ENCODE results near the gene MRGPRD.

Gene MRGPRD

GRCh38 chr11:68959465-68960293 is 21.1 kb downstream of the MRGPRD start:
- H3K27ac Mint-ChIP-seq, result no peak overlapping the region
- H3K27me3 Mint-ChIP-seq, result peaks cover 21% of the 10 kb centered on the region
- peaks cover 6% of the 10 kb centered on the region for H3K9me3 Mint-ChIP-seq
- peaks cover 4% of the 10 kb centered on the region for H3K36me3 Mint-ChIP-seq
- CTCF ChIA-PET, result no interaction called here
- H3K4me1 Mint-ChIP-seq, result peaks cover 14% of the 10 kb centered on the region
- no peak overlapping the region for H3K4me3 Mint-ChIP-seq
- no peak for DNase-seq

GRCh38 chr11:68958211-68958610 is 22.6 kb downstream of the MRGPRD start:
- H3K9me3 Mint-ChIP-seq, result peaks cover 6% of the 10 kb centered on the region
- no peak for DNase-seq
- H3K27me3 Mint-ChIP-seq, result peaks cover 30% of the 10 kb centered on the region
- H3K4me3 Mint-ChIP-seq, result no peak overlapping the region
- H3K27ac Mint-ChIP-seq, result no peak overlapping the region
- CTCF ChIA-PET, result no interaction called here
- peaks cover 2% of the 10 kb centered on the region for H3K36me3 Mint-ChIP-seq
- H3K4me1 Mint-ChIP-seq, result peaks cover 12% of the 10 kb centered on the region

- CTCF ChIA-PET, result no interaction called here
- H3K27ac Mint-ChIP-seq, result no peak overlapping the region
- H3K4me3 Mint-ChIP-seq, result no peak overlapping the region
These were observed 24.1 kb downstream of the MRGPRD start for GRCh38 chr11:68956547-68957254.

GRCh38 chr11:68956142-68956541 is 24.6 kb downstream of the MRGPRD start:
- peaks cover 4% of the 10 kb centered on the region for H3K4me1 Mint-ChIP-seq
- peaks cover 24% of the 10 kb centered on the region for H3K27me3 Mint-ChIP-seq
- H3K9me3 Mint-ChIP-seq, result no peaks in the 10 kb centered on the region
- H3K27ac Mint-ChIP-seq, result no peak overlapping the region
- DNase-seq, result peak; percentile 28
- H3K36me3 Mint-ChIP-seq, result no peaks in the 10 kb centered on the region
- CTCF ChIA-PET, result interaction anchor here (2.2 kb wide), 1 partner anchor 132 kb away, joined by 4 read pairs; no protein-coding TSS in a partner anchor
- no peak overlapping the region for H3K4me3 Mint-ChIP-seq

More at GRCh38 chr11:68956547-68957254, 24.1 kb downstream of the MRGPRD start:
- no peak for DNase-seq
- Mint-ChIP-seq H3K4me1 (peaks cover 4% of the 10 kb centered on the region), H3K27me3 (peaks cover 30% of the 10 kb centered on the region), H3K9me3 (no peaks in the 10 kb centered on the region), H3K36me3 (no peaks in the 10 kb centered on the region)

GRCh38 chr11:68955607-68955958 is 25.2 kb downstream of the MRGPRD start:
- Mint-ChIP-seq H3K27me3 (peaks cover 24% of the 10 kb centered on the region), H3K4me1 (peaks cover 4% of the 10 kb centered on the region), H3K27ac (no peak overlapping the region), H3K36me3 (no peaks in the 10 kb centered on the region), H3K9me3 (no peaks in the 10 kb centered on the region), H3K4me3 (no peak overlapping the region)
- CTCF ChIA-PET, result interaction anchor here (2.2 kb wide), 1 partner anchor 132 kb away, joined by 4 read pairs; no protein-coding TSS in a partner anchor
- no peak for DNase-seq

GRCh38 chr11:68954836-68955606 is 25.8 kb downstream of the MRGPRD start:
- Mint-ChIP-seq H3K4me3 (no peak overlapping the region), H3K9me3 (no peaks in the 10 kb centered on the region), H3K4me1 (peaks cover 4% of the 10 kb centered on the region), H3K27ac (no peak overlapping the region), H3K36me3 (no peaks in the 10 kb centered on the region), H3K27me3 (peaks cover 26% of the 10 kb centered on the region)
- no peak for DNase-seq
- CTCF ChIA-PET, result interaction anchor here (1.8 to 2.2 kb wide), 2 partner anchors 8 to 133 kb away, joined by 4 to 5 read pairs; no protein-coding TSS in a partner anchor

- Mint-ChIP-seq H3K36me3 (no peaks in the 10 kb centered on the region), H3K9me3 (no peaks in the 10 kb centered on the region), H3K27ac (no peak overlapping the region), H3K27me3 (peaks cover 21% of the 10 kb centered on the region), H3K4me3 (no peak overlapping the region), H3K4me1 (peaks cover 10% of the 10 kb centered on the region)
- DNase-seq, result no peak
- CTCF ChIA-PET, result interaction anchor here (1.0 kb wide), 1 partner anchor 141 kb away, joined by 4 read pairs; no protein-coding TSS in a partner anchor
These were observed 30.0 kb downstream of the MRGPRD start for GRCh38 chr11:68950762-68951161.

- Mint-ChIP-seq H3K36me3 (no peaks in the 10 kb centered on the region), H3K27me3 (peaks cover 17% of the 10 kb centered on the region), H3K4me3 (no peak overlapping the region), H3K9me3 (no peaks in the 10 kb centered on the region), H3K4me1 (peaks cover 7% of the 10 kb centered on the region), H3K27ac (no peak overlapping the region)
- peak; percentile 25 for DNase-seq
- CTCF ChIA-PET, result interaction anchor here (1.0 kb wide), 1 partner anchor 141 kb away, joined by 4 read pairs; no protein-coding TSS in a partner anchor
These were observed 30.5 kb downstream of the MRGPRD start for GRCh38 chr11:68950270-68950669.

- Mint-ChIP-seq H3K4me1 (peaks cover 6% of the 10 kb centered on the region), H3K9me3 (no peaks in the 10 kb centered on the region), H3K27me3 (peaks cover 6% of the 10 kb centered on the region), H3K27ac (no peak overlapping the region), H3K4me3 (no peak overlapping the region), H3K36me3 (no peaks in the 10 kb centered on the region)
- no peak for DNase-seq
- CTCF ChIA-PET, result no interaction called here
These were observed 31.9 kb downstream of the MRGPRD start for GRCh38 chr11:68948935-68949334.

GRCh38 chr11:68948496-68948895 is 32.3 kb downstream of the MRGPRD start:
- Mint-ChIP-seq H3K36me3 (no peaks in the 10 kb centered on the region), H3K4me3 (no peak overlapping the region), H3K27me3 (peaks cover 3% of the 10 kb centered on the region), H3K4me1 (peaks cover 6% of the 10 kb centered on the region), H3K9me3 (no peaks in the 10 kb centered on the region), H3K27ac (no peak overlapping the region)
- CTCF ChIA-PET, result no interaction called here
- DNase-seq, result no peak

GRCh38 chr11:68947151-68947550 is 33.6 kb downstream of the MRGPRD start:
- H3K4me3 Mint-ChIP-seq, result no peak overlapping the region
- peaks cover 3% of the 10 kb centered on the region for H3K27me3 Mint-ChIP-seq
- H3K36me3 Mint-ChIP-seq, result no peaks in the 10 kb centered on the region
- peaks cover 6% of the 10 kb centered on the region for H3K4me1 Mint-ChIP-seq
- CTCF ChIA-PET, result no interaction called here
- no peak for DNase-seq
- no peaks in the 10 kb centered on the region for H3K9me3 Mint-ChIP-seq
- H3K27ac Mint-ChIP-seq, result no peak overlapping the region

GRCh38 chr11:68946416-68947090 is 34.2 kb downstream of the MRGPRD start:
- peaks cover 6% of the 10 kb centered on the region for H3K4me1 Mint-ChIP-seq
- no peak overlapping the region for H3K27ac Mint-ChIP-seq
- no peaks in the 10 kb centered on the region for H3K36me3 Mint-ChIP-seq
- CTCF ChIA-PET, result no interaction called here
- peaks cover 3% of the 10 kb centered on the region for H3K27me3 Mint-ChIP-seq
- H3K9me3 Mint-ChIP-seq, result no peaks in the 10 kb centered on the region
- H3K4me3 Mint-ChIP-seq, result no peak overlapping the region
- DNase-seq, result no peak

- no peak overlapping the region for H3K4me3 Mint-ChIP-seq
- no peaks in the 10 kb centered on the region for H3K27me3 Mint-ChIP-seq
- no peak overlapping the region for H3K27ac Mint-ChIP-seq
- DNase-seq, result no peak
- no peaks in the 10 kb centered on the region for H3K9me3 Mint-ChIP-seq
- peaks cover 1% of the 10 kb centered on the region for H3K4me1 Mint-ChIP-seq
- CTCF ChIA-PET, result no interaction called here
- peaks cover 7% of the 10 kb centered on the region for H3K36me3 Mint-ChIP-seq
These were observed 38.0 kb downstream of the MRGPRD start for GRCh38 chr11:68942751-68943271.
